Measurements from ENCODE around the gene ARHGEF10L.

DNA sequence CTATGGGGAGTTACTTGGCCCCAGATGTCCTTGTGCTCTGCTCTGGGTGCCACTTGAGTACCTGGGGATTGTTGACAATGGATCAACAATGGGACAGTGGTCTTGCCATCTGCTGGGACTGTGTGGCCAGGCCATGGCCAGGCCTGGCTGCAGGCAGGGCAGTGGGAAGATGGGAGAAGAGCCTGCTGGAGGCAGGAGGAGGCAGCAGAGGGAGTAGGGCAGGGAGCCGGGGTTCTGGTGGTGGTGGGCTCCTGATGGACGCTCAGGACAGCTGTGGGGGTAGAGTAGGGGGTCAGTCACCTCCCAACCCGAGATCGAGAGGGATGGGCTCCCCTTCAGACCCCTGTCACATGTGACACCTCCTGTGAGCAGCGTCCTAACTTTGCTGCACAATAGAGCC is 81.0 kb downstream of the ARHGEF10L start:
- TF ChIP-seq, protein P1, sequence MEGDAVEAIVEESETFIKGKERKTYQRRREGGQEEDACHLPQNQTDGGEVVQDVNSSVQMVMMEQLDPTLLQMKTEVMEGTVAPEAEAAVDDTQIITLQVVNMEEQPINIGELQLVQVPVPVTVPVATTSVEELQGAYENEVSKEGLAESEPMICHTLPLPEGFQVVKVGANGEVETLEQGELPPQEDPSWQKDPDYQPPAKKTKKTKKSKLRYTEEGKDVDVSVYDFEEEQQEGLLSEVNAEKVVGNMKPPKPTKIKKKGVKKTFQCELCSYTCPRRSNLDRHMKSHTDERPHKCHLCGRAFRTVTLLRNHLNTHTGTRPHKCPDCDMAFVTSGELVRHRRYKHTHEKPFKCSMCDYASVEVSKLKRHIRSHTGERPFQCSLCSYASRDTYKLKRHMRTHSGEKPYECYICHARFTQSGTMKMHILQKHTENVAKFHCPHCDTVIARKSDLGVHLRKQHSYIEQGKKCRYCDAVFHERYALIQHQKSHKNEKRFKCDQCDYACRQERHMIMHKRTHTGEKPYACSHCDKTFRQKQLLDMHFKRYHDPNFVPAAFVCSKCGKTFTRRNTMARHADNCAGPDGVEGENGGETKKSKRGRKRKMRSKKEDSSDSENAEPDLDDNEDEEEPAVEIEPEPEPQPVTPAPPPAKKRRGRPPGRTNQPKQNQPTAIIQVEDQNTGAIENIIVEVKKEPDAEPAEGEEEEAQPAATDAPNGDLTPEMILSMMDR (IDR thresholded peaks at IDR 0.05): no peak
- TF ChIP-seq EZH2phosphoT487 (IDR thresholded peaks at IDR 0.05): no peak

Data from neural progenitor cell (in vitro differentiated cells).